HepG2 (cell line): Measurements from ENCODE around the gene GDF15. TPM values are rescaled to one million over a fixed set of nuclear protein-coding genes. Genes with fewer than 3 reads are reported as not detected.

Experiments
- ATAC-seq: fragments of 200-7000 bp; cut with Tn5 transposase; 3 replicates; pipeline ENCODE4 v1.9.1; 2020; ENCODE audit warnings: mild to moderate bottlenecking, moderate library complexity
- BruUV-seq: library from RNA; stranded (reverse); fragments of 400-500 nt; replicated peaks from 2 replicates; lab custom pipeline; 2021; lab: Mats Ljungman, UMichigan
- CTCF ChIA-PET: fragments of 300-600 bp; formaldehyde crosslinking; extraction: SDS; loops from one replicate; lab custom pipeline; 2021; ENCODE audit warnings: low total read pairs, inconsistent platforms, low intra/inter-chr PET ratio; lab: Yijun Ruan, JAX
- POLR2A ChIA-PET: fragments of 350-600 bp; sonication (Branson Sonifier 250); formaldehyde crosslinking; loops from one replicate; lab custom pipeline; 2020; ENCODE audit warnings: antibody characterized with exemption, inconsistent platforms; lab: Yijun Ruan, JAX
- DNase-seq: peaks from one replicate; pipeline ENCODE4 v3.0.0-alpha.2; 2015; ENCODE audit warnings: low spot score
- FAIRE-seq: peaks from 3 replicates; lab custom pipeline; 2011; peaks lifted over from hg19 to GRCh38; lab: Jason Lieb, UNC
- H2AFZ ChIP-seq: one replicate; pipeline ENCODE4 v1.6.1; 2011; ENCODE audit warnings: low read length, inconsistent platforms
- H3K27ac ChIP-seq: fragments of 300-600 bp; 3 replicates; pipeline ENCODE4 v1.8.0; 2011; ENCODE audit warnings: mixed run types, mild to moderate bottlenecking, mixed read lengths, low read length, inconsistent platforms; ENCODE audit not compliant: insufficient read depth; ENCODE audit errors: extremely low read length
- H3K27me3 ChIP-seq, 2 experiments: fragments of 200-600 bp in 1 of 2; 2 replicates in 1 of 2; 3 replicates in 1 of 2; pipeline versions ENCODE4 v1.6.0 to v1.8.0; 2011; ENCODE audit warnings: low read length in 2 of 2, mild to moderate bottlenecking in 2 of 2, moderate library complexity in 2 of 2, inconsistent platforms in 1 of 2; ENCODE audit not compliant: insufficient read depth in 2 of 2, control insufficient read depth in 1 of 2
- H3K36me3 ChIP-seq, 2 experiments: fragments of 200-600 bp in 1 of 2; replicated peaks in 1 of 2; 2 replicates in 1 of 2; 3 replicates in 1 of 2; pipeline versions ENCODE4 v1.5.1 to v1.8.0; 2011; ENCODE audit warnings: low read length in 2 of 2, inconsistent platforms in 1 of 2; ENCODE audit not compliant: insufficient read depth in 2 of 2, control insufficient read depth in 1 of 2
- H3K4me1 ChIP-seq: 2 replicates; pipeline ENCODE4 v1.5.1; 2012; ENCODE audit warnings: low read length, inconsistent platforms; ENCODE audit not compliant: insufficient read depth
- H3K4me2 ChIP-seq: 2 replicates; pipeline ENCODE4 v1.6.0; 2011; ENCODE audit warnings: low read depth, low read length, inconsistent platforms
- H3K4me3 ChIP-seq, 3 experiments: fragments of 200-600 bp in 1 of 3; sonication (generic), shearing (Covaris generic) in 1 of 3; replicated peaks in 1 of 3; 2 replicates each; pipeline ENCODE4 v1.5.1; 2011 to 2016; ENCODE audit warnings: low read length in 3 of 3, inconsistent platforms in 2 of 3, low read depth in 2 of 3, mild to moderate bottlenecking in 2 of 3, control low read depth in 1 of 3, mixed read lengths in 1 of 3; ENCODE audit not compliant: insufficient read depth in 1 of 3
- H3K79me2 ChIP-seq: one replicate; pipeline ENCODE4 v1.6.1; 2011; ENCODE audit warnings: low read length, inconsistent platforms; ENCODE audit not compliant: insufficient read depth
- H3K9ac ChIP-seq: 2 replicates; pipeline ENCODE4 v1.6.0; 2011; ENCODE audit warnings: mild to moderate bottlenecking, low read depth, low read length, inconsistent platforms; ENCODE audit not compliant: insufficient read depth
- H3K9me3 ChIP-seq: 2 replicates; pipeline ENCODE4 v1.5.1; 2012; ENCODE audit warnings: mild to moderate bottlenecking, low read length
- H4K20me1 ChIP-seq: 2 replicates; pipeline ENCODE4 v1.6.0; 2011; ENCODE audit warnings: inconsistent platforms, mild to moderate bottlenecking, low read length, moderate library complexity; ENCODE audit not compliant: insufficient read depth
- ARNTL ChIP-seq: sonication (generic); formaldehyde crosslinking; IDR thresholded peaks from 2 replicates; pipeline ENCODE4 v1.4.0; 2020; ENCODE audit warnings: mild to moderate bottlenecking, missing genetic modification reagents
- ETV5 ChIP-seq: IDR thresholded peaks from 2 replicates; pipeline ENCODE4 v1.6.1; 2018; ENCODE audit warnings: missing biosample characterization, missing genetic modification reagents, inconsistent platforms, borderline replicate concordance
- KDM5B ChIP-seq: sonication (generic); formaldehyde crosslinking; IDR thresholded peaks from 2 replicates; pipeline ENCODE4 v1.4.0; 2020; ENCODE audit warnings: missing genetic modification reagents, mild to moderate bottlenecking, borderline replicate concordance
- KLF11 ChIP-seq: IDR thresholded peaks from 2 replicates; pipeline ENCODE4 v1.6.1; 2016; ENCODE audit warnings: missing compliant biosample characterization
- ZNF292 ChIP-seq: sonication (generic); formaldehyde crosslinking; IDR thresholded peaks from 2 replicates; pipeline ENCODE4 v1.8.1; 2022; ENCODE audit warnings: mild to moderate bottlenecking, low read depth, missing genetic modification reagents, borderline replicate concordance
- ZNF460 ChIP-seq: sonication (generic); formaldehyde crosslinking; IDR thresholded peaks from 2 replicates; pipeline ENCODE4 v1.5.1; 2020; ENCODE audit warnings: missing genetic modification reagents, mild to moderate bottlenecking, borderline replicate concordance
- WGBS: methylation state at CpG from one replicate; pipeline ENCODE4 v1.1.6; 2017; ENCODE audit warnings: low lambda C conversion rate; 5-methylcytosine and 5-hydroxymethylcytosine counted together
- in situ Hi-C: cut with HindIII; loops from 2 replicates; pipeline ENCODE4 v1.10.0; 2017; ENCODE audit warnings: low pct_unique_long_range_greater_than_20kb; ENCODE audit not compliant: extremely low pct_ligation_motif_present
- intact Hi-C: fragments of 100-400 bp; cut with micrococcal nuclease; formaldehyde crosslinking; loops from one replicate; pipeline ENCODE4 v1.10.0; 2022; ENCODE audit not compliant: unreplicated experiment
- polyA plus RNA-seq, 8 experiments: library from polyadenylated mRNA; depleted of rRNA in 3 of 8; stranded (reverse) in 7 of 8; unstranded in 1 of 8; fragments of >200 nt; fragmentation: Illumina TruSeq in 4 of 8; extraction: Trizol in 4 of 8; gene quantifications; 2 replicates each; pipeline versions ENCODE4 v1.2.1 to v1.2.3, GENCODE V29; 2011 to 2016; ENCODE audit warnings: low read depth in 4 of 8, missing spikeins in 1 of 8, mixed read lengths in 1 of 8; ENCODE audit not compliant: insufficient read depth in 1 of 8
- total RNA-seq, 5 experiments: library from RNA; depleted of rRNA; stranded (reverse); fragments of >200 nt; fragmentation: Illumina TruSeq; extraction: Trizol; gene quantifications; 2 replicates each; pipeline ENCODE4 v1.2.3, GENCODE V29; 2016; ENCODE audit warnings: low read depth in 1 of 5
- TF ChIP-seq, protein P1 (sequence below): sonication (generic); formaldehyde crosslinking; IDR thresholded peaks from 2 replicates; pipeline ENCODE4 v1.5.0; 2020; ENCODE audit warnings: mild to moderate bottlenecking, missing genetic modification reagents, moderate library complexity
- TF ChIP-seq, protein P2 (sequence below): IDR thresholded peaks from 2 replicates; pipeline ENCODE4 v1.6.1; 2016; ENCODE audit warnings: control low read depth
- TF ChIP-seq, protein P3 (sequence below): sonication (generic); formaldehyde crosslinking; IDR thresholded peaks from 2 replicates; pipeline ENCODE4 v1.4.0; 2020; ENCODE audit warnings: low read depth, mild to moderate bottlenecking, missing genetic modification reagents
- TF ChIP-seq, protein P4 (sequence below): sonication (generic); formaldehyde crosslinking; IDR thresholded peaks from 2 replicates; pipeline ENCODE4 v1.8.0; 2022; ENCODE audit warnings: missing genetic modification reagents, mild to moderate bottlenecking, borderline replicate concordance
- TF ChIP-seq, protein P5 (sequence below): sonication (generic); formaldehyde crosslinking; IDR thresholded peaks from 2 replicates; pipeline ENCODE4 v1.4.0; 2020; ENCODE audit warnings: low read depth, mild to moderate bottlenecking, missing genetic modification reagents
- TF ChIP-seq, protein P6 (sequence below): sonication (generic); formaldehyde crosslinking; IDR thresholded peaks from 2 replicates; pipeline ENCODE4 v1.4.0; 2020; ENCODE audit warnings: mild to moderate bottlenecking, missing genetic modification reagents
- TF ChIP-seq, protein P7 (sequence below): sonication (generic); formaldehyde crosslinking; IDR thresholded peaks from 2 replicates; pipeline ENCODE4 v1.4.0; 2020; ENCODE audit warnings: missing genetic modification reagents

The GDF15 gene
- total and polyA plus RNA-seq, 2 of the 13 experiments (the other 11 are each of a cell fraction or from before 2014, with no cell fraction given): 146 to 422 TPM

DNA sequence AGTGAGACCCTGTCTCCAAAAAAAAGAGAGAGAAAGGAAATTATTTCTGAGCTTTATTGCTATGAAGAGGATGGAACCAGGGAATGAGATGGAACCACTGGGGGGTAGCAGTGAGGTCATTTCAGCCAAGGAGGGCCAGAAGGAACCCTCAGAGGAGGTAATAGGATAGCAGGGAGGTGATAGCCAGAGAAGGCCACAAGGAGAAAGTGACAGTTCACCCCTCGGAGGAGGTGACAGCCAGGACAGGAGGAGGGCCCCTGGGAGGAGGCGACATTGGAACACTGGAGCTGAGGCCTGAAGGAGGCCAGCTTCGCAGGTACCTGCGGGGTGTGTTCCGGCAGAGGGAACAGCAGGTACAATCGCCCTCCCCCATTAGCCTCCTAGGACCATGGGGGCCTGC lies 46.2 kb upstream of the GDF15 start:
- ChIA-PET CTCF (no interaction called here), POLR2A (interaction anchor here (1.6 to 5.1 kb wide), 6 partner anchors 12 to 180 kb away, joined by 4 to 36 read pairs (median 20); partner anchors contain the start of genes GDF15 and JUND)
- Histone ChIP-seq H2AFZ (no peak overlapping the region), H3K27ac (no peak overlapping the region), H3K9ac (peak overlapping the region; percentile 90; the same call in 1 of the 2 replicates), H3K4me1 (peaks cover 70% of the 10 kb centered on the region), H3K4me3 (peak overlapping the region; percentile 76 to 97 (median 89); a peak in 5 of 6 replicates), H3K9me3 (no peaks in the 10 kb centered on the region), H3K79me2 (peaks cover 13% of the 10 kb centered on the region), H3K27me3 (no peaks in the 10 kb centered on the region), H3K4me2 (peak overlapping the region; percentile 77), H3K36me3 (peaks cover 5 to 26% of the 10 kb centered on the region in 2 experiments; a peak in 3 of 5 replicates), H4K20me1 (peaks cover 7% of the 10 kb centered on the region)
- in situ Hi-C loops: loop anchor here (10.0 kb wide), 1 partner anchor 65 kb away; no protein-coding TSS in a partner anchor
- peak; percentile 15 for FAIRE-seq
- BruUV-seq: no TSS peak
- no peak for DNase-seq
- no peak for ATAC-seq
- intact Hi-C loops: loop anchor here (5.0 kb wide), 1 partner anchor 73 kb away; no protein-coding TSS in a partner anchor
- 23% methylated on average over 4 of the region's 6 CpGs for WGBS
- TF ChIP-seq, protein P1, sequence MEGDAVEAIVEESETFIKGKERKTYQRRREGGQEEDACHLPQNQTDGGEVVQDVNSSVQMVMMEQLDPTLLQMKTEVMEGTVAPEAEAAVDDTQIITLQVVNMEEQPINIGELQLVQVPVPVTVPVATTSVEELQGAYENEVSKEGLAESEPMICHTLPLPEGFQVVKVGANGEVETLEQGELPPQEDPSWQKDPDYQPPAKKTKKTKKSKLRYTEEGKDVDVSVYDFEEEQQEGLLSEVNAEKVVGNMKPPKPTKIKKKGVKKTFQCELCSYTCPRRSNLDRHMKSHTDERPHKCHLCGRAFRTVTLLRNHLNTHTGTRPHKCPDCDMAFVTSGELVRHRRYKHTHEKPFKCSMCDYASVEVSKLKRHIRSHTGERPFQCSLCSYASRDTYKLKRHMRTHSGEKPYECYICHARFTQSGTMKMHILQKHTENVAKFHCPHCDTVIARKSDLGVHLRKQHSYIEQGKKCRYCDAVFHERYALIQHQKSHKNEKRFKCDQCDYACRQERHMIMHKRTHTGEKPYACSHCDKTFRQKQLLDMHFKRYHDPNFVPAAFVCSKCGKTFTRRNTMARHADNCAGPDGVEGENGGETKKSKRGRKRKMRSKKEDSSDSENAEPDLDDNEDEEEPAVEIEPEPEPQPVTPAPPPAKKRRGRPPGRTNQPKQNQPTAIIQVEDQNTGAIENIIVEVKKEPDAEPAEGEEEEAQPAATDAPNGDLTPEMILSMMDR (CRISPR knock-in tag): peak; percentile 45
- TF ChIP-seq, protein P2, sequence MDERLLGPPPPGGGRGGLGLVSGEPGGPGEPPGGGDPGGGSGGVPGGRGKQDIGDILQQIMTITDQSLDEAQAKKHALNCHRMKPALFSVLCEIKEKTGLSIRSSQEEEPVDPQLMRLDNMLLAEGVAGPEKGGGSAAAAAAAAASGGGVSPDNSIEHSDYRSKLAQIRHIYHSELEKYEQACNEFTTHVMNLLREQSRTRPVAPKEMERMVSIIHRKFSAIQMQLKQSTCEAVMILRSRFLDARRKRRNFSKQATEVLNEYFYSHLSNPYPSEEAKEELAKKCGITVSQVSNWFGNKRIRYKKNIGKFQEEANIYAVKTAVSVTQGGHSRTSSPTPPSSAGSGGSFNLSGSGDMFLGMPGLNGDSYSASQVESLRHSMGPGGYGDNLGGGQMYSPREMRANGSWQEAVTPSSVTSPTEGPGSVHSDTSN (CRISPR knock-in tag): no peak
- TF ChIP-seq, protein P3, sequence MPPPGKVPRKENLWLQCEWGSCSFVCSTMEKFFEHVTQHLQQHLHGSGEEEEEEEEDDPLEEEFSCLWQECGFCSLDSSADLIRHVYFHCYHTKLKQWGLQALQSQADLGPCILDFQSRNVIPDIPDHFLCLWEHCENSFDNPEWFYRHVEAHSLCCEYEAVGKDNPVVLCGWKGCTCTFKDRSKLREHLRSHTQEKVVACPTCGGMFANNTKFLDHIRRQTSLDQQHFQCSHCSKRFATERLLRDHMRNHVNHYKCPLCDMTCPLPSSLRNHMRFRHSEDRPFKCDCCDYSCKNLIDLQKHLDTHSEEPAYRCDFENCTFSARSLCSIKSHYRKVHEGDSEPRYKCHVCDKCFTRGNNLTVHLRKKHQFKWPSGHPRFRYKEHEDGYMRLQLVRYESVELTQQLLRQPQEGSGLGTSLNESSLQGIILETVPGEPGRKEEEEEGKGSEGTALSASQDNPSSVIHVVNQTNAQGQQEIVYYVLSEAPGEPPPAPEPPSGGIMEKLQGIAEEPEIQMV: no peak
- TF ChIP-seq ETV5 (CRISPR knock-in tag) (0 out of 2 replicates have a peak, but pooled peaks have one; percentile 12), KLF11 (CRISPR knock-in tag) (no peak), ZNF460 (no peak), KDM5B (CRISPR knock-in tag) (0 out of 2 replicates have a peak, but pooled peaks have one; percentile 12), ZNF292 (CRISPR knock-in tag) (peak; percentile 22; the same call in 1 of the 2 replicates), ARNTL (CRISPR knock-in tag) (peak; percentile 8; the same call in 1 of the 2 replicates)
- TF ChIP-seq, protein P4, sequence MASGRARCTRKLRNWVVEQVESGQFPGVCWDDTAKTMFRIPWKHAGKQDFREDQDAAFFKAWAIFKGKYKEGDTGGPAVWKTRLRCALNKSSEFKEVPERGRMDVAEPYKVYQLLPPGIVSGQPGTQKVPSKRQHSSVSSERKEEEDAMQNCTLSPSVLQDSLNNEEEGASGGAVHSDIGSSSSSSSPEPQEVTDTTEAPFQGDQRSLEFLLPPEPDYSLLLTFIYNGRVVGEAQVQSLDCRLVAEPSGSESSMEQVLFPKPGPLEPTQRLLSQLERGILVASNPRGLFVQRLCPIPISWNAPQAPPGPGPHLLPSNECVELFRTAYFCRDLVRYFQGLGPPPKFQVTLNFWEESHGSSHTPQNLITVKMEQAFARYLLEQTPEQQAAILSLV (CRISPR knock-in tag): 0 out of 2 replicates have a peak, but pooled peaks have one; percentile 1
- TF ChIP-seq, protein P5, sequence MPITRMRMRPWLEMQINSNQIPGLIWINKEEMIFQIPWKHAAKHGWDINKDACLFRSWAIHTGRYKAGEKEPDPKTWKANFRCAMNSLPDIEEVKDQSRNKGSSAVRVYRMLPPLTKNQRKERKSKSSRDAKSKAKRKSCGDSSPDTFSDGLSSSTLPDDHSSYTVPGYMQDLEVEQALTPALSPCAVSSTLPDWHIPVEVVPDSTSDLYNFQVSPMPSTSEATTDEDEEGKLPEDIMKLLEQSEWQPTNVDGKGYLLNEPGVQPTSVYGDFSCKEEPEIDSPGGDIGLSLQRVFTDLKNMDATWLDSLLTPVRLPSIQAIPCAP (CRISPR knock-in tag): no peak
- TF ChIP-seq, protein P6, sequence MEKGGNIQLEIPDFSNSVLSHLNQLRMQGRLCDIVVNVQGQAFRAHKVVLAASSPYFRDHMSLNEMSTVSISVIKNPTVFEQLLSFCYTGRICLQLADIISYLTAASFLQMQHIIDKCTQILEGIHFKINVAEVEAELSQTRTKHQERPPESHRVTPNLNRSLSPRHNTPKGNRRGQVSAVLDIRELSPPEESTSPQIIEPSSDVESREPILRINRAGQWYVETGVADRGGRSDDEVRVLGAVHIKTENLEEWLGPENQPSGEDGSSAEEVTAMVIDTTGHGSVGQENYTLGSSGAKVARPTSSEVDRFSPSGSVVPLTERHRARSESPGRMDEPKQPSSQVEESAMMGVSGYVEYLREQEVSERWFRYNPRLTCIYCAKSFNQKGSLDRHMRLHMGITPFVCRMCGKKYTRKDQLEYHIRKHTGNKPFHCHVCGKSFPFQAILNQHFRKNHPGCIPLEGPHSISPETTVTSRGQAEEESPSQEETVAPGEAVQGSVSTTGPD (CRISPR knock-in tag): no peak
- TF ChIP-seq, protein P7, sequence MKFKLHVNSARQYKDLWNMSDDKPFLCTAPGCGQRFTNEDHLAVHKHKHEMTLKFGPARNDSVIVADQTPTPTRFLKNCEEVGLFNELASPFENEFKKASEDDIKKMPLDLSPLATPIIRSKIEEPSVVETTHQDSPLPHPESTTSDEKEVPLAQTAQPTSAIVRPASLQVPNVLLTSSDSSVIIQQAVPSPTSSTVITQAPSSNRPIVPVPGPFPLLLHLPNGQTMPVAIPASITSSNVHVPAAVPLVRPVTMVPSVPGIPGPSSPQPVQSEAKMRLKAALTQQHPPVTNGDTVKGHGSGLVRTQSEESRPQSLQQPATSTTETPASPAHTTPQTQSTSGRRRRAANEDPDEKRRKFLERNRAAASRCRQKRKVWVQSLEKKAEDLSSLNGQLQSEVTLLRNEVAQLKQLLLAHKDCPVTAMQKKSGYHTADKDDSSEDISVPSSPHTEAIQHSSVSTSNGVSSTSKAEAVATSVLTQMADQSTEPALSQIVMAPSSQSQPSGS: 0 out of 2 replicates have a peak, but pooled peaks have one; percentile 0
